Panc1 (cell line): ENCODE data around the gene WDFY3. TPM values are rescaled to one million over a fixed set of nuclear protein-coding genes. Genes with fewer than 3 reads are reported as not detected.

Source experiments
- ATAC-seq: fragments of 200-7000 bp; cut with Tn5 transposase; 2 replicates; pipeline ENCODE4 v1.9.1; 2020; ENCODE audit warnings: mild to moderate bottlenecking, moderate library complexity
- BruUV-seq: library from RNA; stranded (reverse); fragments of 400-500 nt; replicated peaks from 2 replicates; lab custom pipeline; 2021; lab: Mats Ljungman, UMichigan
- CTCF ChIA-PET: fragments of 300-600 bp; sonication (Branson Sonifier 250); formaldehyde crosslinking; loops from one replicate; lab custom pipeline; 2022; ENCODE audit warnings: antibody characterized with exemption; lab: Charles Lee
- POLR2A ChIA-PET: fragments of 300-600 bp; sonication (Branson Sonifier 250); formaldehyde crosslinking; loops from one replicate; lab custom pipeline; 2022; ENCODE audit warnings: antibody characterized with exemption; lab: Charles Lee
- DNase-seq: peaks from one replicate; pipeline ENCODE4 v3.0.0-alpha.2; 2010; ENCODE audit warnings: low read depth, low spot score
- H3K27ac ChIP-seq: 2 replicates; pipeline ENCODE4 v1.5.1; 2011; ENCODE audit warnings: mild to moderate bottlenecking, low read length, inconsistent platforms
- H3K27me3 ChIP-seq: fragments of 200-500 bp; sonication (Bioruptor generic); 2 replicates; pipeline ENCODE4 v1.6.0; 2014; ENCODE audit warnings: low read length, inconsistent platforms; ENCODE audit not compliant: control insufficient read depth, insufficient read depth
- H3K36me3 ChIP-seq: fragments of 200-500 bp; sonication (Bioruptor generic); 2 replicates; pipeline ENCODE4 v1.5.1; 2014; ENCODE audit warnings: inconsistent platforms, mild to moderate bottlenecking, low read length, moderate library complexity; ENCODE audit not compliant: control insufficient read depth, insufficient read depth
- H3K4me1 ChIP-seq: 2 replicates; pipeline ENCODE4 v1.5.1; 2011; ENCODE audit warnings: inconsistent platforms, mild to moderate bottlenecking, low read length, moderate library complexity; ENCODE audit not compliant: control insufficient read depth, insufficient read depth
- H3K4me3 ChIP-seq, 2 experiments: 2 replicates each; pipeline ENCODE4 v1.5.1; 2011 to 2012; ENCODE audit warnings: low read depth in 2 of 2, low read length in 2 of 2, mild to moderate bottlenecking in 2 of 2, inconsistent platforms in 1 of 2, moderate library complexity in 1 of 2
- H3K9me3 ChIP-seq: fragments of 200-500 bp; sonication (Bioruptor generic); 2 replicates; pipeline ENCODE4 v1.5.1; 2014; ENCODE audit warnings: low read depth, mild to moderate bottlenecking, inconsistent platforms, low read length, moderate library complexity; ENCODE audit not compliant: control insufficient read depth, insufficient read depth
- POLR2AphosphoS5 ChIP-seq: IDR thresholded peaks from 2 replicates; pipeline ENCODE4 v1.6.1; 2012; ENCODE audit warnings: mild to moderate bottlenecking, low read depth, low read length, moderate library complexity
- SIN3A ChIP-seq: IDR thresholded peaks from 2 replicates; pipeline ENCODE4 v1.6.1; 2012; ENCODE audit warnings: low read depth, mild to moderate bottlenecking, low read length, moderate library complexity, borderline replicate concordance; ENCODE audit not compliant: insufficient read depth
- TCF7L2 ChIP-seq: IDR thresholded peaks from 2 replicates; pipeline ENCODE4 v1.6.1; 2011; ENCODE audit warnings: mild to moderate bottlenecking, low read depth, low read length, inconsistent platforms
- in situ Hi-C: cut with HindIII; loops from 2 replicates; pipeline ENCODE4 v1.10.0; 2016; ENCODE audit warnings: low sequenced_read_pairs, low pct_unique_long_range_greater_than_20kb
- intact Hi-C: fragments of 100-400 bp; cut with micrococcal nuclease; formaldehyde crosslinking; loops from one replicate; pipeline ENCODE4 v1.10.0; 2022; ENCODE audit not compliant: unreplicated experiment
- total RNA-seq: library from RNA; stranded (reverse); gene quantifications from one replicate; pipeline ENCODE4 v1.2.1, GENCODE V29; 2021; ENCODE audit not compliant: unreplicated experiment
- TF ChIP-seq, protein P1 (sequence below), 2 experiments: IDR thresholded peaks; 2 replicates each; pipeline ENCODE4 v1.6.1; 2011 to 2012; ENCODE audit warnings: low read depth in 2 of 2, control low read depth in 1 of 2, low read length in 1 of 2, mild to moderate bottlenecking in 1 of 2, moderate library complexity in 1 of 2; ENCODE audit not compliant: insufficient read depth in 1 of 2
- TF ChIP-seq, protein P2 (sequence below): fragments of 450-650 bp; IDR thresholded peaks from 2 replicates; pipeline ENCODE4 v1.5.1; 2017; ENCODE audit warnings: mild to moderate bottlenecking

The WDFY3 gene
- total RNA-seq, 1 experiment from 2014 or later = 47.8 TPM

DNA sequence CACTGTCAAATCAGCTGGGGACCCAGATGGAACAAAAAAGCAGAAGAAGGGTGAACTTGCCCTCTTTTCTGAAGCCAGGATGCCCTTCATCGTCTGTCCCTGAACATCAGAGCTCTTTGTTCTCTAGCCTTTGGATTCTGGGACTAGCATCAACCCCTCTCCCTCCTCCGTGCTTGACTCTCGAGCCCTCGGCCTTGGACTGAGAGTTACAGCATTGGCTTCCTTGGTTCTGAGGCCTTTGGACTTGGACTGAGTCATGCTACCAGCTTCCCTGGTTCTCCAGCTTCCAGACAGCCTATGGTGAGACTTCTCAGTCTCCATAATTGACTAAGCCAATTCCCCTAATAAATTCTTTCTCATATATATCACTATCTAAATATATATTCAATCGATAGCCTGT is 38.4 kb downstream of the WDFY3 start:
- CTCF ChIA-PET = no interaction called here
- ATAC-seq = no peak
- in situ Hi-C loops (no loop called here), intact Hi-C loops (no loop called here)
- TF ChIP-seq SIN3A (no peak), POLR2AphosphoS5 (no peak), TCF7L2 (no peak)
- TF ChIP-seq, protein P1, sequence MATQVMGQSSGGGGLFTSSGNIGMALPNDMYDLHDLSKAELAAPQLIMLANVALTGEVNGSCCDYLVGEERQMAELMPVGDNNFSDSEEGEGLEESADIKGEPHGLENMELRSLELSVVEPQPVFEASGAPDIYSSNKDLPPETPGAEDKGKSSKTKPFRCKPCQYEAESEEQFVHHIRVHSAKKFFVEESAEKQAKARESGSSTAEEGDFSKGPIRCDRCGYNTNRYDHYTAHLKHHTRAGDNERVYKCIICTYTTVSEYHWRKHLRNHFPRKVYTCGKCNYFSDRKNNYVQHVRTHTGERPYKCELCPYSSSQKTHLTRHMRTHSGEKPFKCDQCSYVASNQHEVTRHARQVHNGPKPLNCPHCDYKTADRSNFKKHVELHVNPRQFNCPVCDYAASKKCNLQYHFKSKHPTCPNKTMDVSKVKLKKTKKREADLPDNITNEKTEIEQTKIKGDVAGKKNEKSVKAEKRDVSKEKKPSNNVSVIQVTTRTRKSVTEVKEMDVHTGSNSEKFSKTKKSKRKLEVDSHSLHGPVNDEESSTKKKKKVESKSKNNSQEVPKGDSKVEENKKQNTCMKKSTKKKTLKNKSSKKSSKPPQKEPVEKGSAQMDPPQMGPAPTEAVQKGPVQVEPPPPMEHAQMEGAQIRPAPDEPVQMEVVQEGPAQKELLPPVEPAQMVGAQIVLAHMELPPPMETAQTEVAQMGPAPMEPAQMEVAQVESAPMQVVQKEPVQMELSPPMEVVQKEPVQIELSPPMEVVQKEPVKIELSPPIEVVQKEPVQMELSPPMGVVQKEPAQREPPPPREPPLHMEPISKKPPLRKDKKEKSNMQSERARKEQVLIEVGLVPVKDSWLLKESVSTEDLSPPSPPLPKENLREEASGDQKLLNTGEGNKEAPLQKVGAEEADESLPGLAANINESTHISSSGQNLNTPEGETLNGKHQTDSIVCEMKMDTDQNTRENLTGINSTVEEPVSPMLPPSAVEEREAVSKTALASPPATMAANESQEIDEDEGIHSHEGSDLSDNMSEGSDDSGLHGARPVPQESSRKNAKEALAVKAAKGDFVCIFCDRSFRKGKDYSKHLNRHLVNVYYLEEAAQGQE (IDR thresholded peaks at IDR 0.05; ENCODE audit: insufficient read depth in 1 of 2, low read depth in 2 of 2, low read length in 1 of 2) = no peak
- TF ChIP-seq, protein P2, sequence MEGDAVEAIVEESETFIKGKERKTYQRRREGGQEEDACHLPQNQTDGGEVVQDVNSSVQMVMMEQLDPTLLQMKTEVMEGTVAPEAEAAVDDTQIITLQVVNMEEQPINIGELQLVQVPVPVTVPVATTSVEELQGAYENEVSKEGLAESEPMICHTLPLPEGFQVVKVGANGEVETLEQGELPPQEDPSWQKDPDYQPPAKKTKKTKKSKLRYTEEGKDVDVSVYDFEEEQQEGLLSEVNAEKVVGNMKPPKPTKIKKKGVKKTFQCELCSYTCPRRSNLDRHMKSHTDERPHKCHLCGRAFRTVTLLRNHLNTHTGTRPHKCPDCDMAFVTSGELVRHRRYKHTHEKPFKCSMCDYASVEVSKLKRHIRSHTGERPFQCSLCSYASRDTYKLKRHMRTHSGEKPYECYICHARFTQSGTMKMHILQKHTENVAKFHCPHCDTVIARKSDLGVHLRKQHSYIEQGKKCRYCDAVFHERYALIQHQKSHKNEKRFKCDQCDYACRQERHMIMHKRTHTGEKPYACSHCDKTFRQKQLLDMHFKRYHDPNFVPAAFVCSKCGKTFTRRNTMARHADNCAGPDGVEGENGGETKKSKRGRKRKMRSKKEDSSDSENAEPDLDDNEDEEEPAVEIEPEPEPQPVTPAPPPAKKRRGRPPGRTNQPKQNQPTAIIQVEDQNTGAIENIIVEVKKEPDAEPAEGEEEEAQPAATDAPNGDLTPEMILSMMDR = no peak
- no peak for DNase-seq
- BruUV-seq = no TSS peak
- H3K27me3 ChIP-seq = no peaks in the 10 kb centered on the region
- POLR2A ChIA-PET = no interaction called here
- H3K4me3 ChIP-seq = no peak overlapping the region
- no peaks in the 10 kb centered on the region for H3K9me3 ChIP-seq
- no peaks in the 10 kb centered on the region for H3K4me1 ChIP-seq
- H3K36me3 ChIP-seq = no peaks in the 10 kb centered on the region
- no peak overlapping the region for H3K27ac ChIP-seq

DNA sequence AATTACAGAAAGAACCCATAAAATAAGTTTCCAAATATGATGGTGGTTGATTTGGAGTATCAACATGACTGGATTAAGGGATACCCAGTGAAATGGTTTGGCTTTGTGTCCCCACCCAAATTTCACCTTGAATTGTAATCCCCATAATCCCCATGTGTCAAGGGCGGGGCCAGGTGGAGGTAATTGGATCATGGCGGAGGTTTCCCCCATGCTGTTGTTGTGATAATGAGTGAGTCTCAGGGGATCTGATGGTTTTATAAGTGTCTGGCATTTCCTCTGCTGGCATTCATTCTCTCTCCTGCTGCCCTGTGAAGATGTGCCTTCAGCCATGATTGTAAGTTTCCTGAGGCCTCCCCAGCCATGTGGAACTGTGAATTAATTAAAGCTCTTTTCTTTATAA is 39.1 kb downstream of the WDFY3 start:
- CTCF ChIA-PET = no interaction called here
- intact Hi-C loops (no loop called here), in situ Hi-C loops (no loop called here)
- no peaks in the 10 kb centered on the region for H3K27me3 ChIP-seq
- BruUV-seq = no TSS peak
- H3K4me1 ChIP-seq = no peaks in the 10 kb centered on the region
- no peak overlapping the region for H3K27ac ChIP-seq
- no peaks in the 10 kb centered on the region for H3K36me3 ChIP-seq
- no peak overlapping the region for H3K4me3 ChIP-seq
- H3K9me3 ChIP-seq = no peaks in the 10 kb centered on the region
- ATAC-seq (no peak), DNase-seq (no peak)
- TF ChIP-seq POLR2AphosphoS5 (no peak), TCF7L2 (no peak)
- TF ChIP-seq, protein P1 (IDR thresholded peaks at IDR 0.05; ENCODE audit: insufficient read depth in 1 of 2, low read depth in 2 of 2, low read length in 1 of 2) = no peak
- POLR2A ChIA-PET = no interaction called here
